GM23248 (cell line): Measurements from ENCODE around the gene WHRN. TPM values are rescaled to one million over a fixed set of nuclear protein-coding genes. Genes with fewer than 3 reads are reported as not detected.

ENCODE experiments used
- DNase-seq: peaks from one replicate; pipeline ENCODE4 v3.0.0-alpha.2; 2015
- H2AFZ ChIP-seq: fragments of 200-600 bp; sonication (generic); 2 replicates; pipeline ENCODE4 v1.6.1; 2016; ENCODE audit warnings: antibody characterized with exemption
- H3F3A ChIP-seq: fragments of 200-600 bp; sonication (generic); 2 replicates; pipeline ENCODE4 v1.6.1; 2016; ENCODE audit warnings: mild to moderate bottlenecking, antibody characterized with exemption, mixed run types; ENCODE audit not compliant: insufficient read depth
- H3K27ac ChIP-seq: fragments of 200-600 bp; sonication (generic); 2 replicates; pipeline ENCODE4 v1.5.1; 2016; ENCODE audit warnings: mild to moderate bottlenecking
- H3K27me3 ChIP-seq: fragments of 200-600 bp; sonication (generic); replicated peaks from 2 replicates; pipeline ENCODE4 v1.6.1; 2016; ENCODE audit warnings: mild to moderate bottlenecking; ENCODE audit not compliant: insufficient read depth
- H3K36me3 ChIP-seq: fragments of 200-600 bp; sonication (generic); 2 replicates; pipeline ENCODE4 v1.6.1; 2016; ENCODE audit warnings: low read depth, mild to moderate bottlenecking
- H3K4me1 ChIP-seq: fragments of 200-600 bp; sonication (generic); 2 replicates; pipeline ENCODE4 v1.6.1; 2016; ENCODE audit warnings: mild to moderate bottlenecking; ENCODE audit not compliant: insufficient read depth
- H3K4me2 ChIP-seq: fragments of 200-600 bp; sonication (generic); one replicate; pipeline ENCODE4 v1.6.1; 2016; ENCODE audit warnings: mild to moderate bottlenecking; ENCODE audit not compliant: unreplicated experiment
- H3K4me3 ChIP-seq: fragments of 200-600 bp; sonication (generic); 2 replicates; pipeline ENCODE4 v1.5.1; 2016; ENCODE audit warnings: mild to moderate bottlenecking
- H3K79me2 ChIP-seq: fragments of 200-600 bp; sonication (generic); 2 replicates; pipeline ENCODE4 v1.6.1; 2016; ENCODE audit warnings: mild to moderate bottlenecking; ENCODE audit not compliant: insufficient read depth
- H3K9ac ChIP-seq: fragments of 200-600 bp; sonication (generic); 2 replicates; pipeline ENCODE4 v1.6.1; 2016; ENCODE audit warnings: mild to moderate bottlenecking
- H3K9me2 ChIP-seq: fragments of 200-600 bp; sonication (generic); 2 replicates; pipeline ENCODE4 v1.6.1; 2016; ENCODE audit warnings: mixed run types, mild to moderate bottlenecking, moderate library complexity; ENCODE audit not compliant: insufficient read depth
- H3K9me3 ChIP-seq: fragments of 200-600 bp; sonication (generic); one replicate; pipeline ENCODE4 v1.6.1; 2017; ENCODE audit warnings: low read depth
- H4K20me1 ChIP-seq: fragments of 200-600 bp; sonication (generic); 2 replicates; pipeline ENCODE4 v1.6.0; 2016; ENCODE audit not compliant: insufficient read depth
- EZH2 ChIP-seq: fragments of 200-600 bp; sonication (generic); IDR thresholded peaks from 2 replicates; pipeline ENCODE4 v1.6.1; 2018; ENCODE audit warnings: antibody characterized with exemption, mild to moderate bottlenecking; ENCODE audit not compliant: insufficient read depth, poor library complexity, severe bottlenecking
- EZH2phosphoT487 ChIP-seq: fragments of 200-600 bp; sonication (generic); IDR thresholded peaks from 2 replicates; pipeline ENCODE4 v1.6.1; 2018; ENCODE audit warnings: antibody characterized with exemption, moderate library complexity, mild to moderate bottlenecking, low read depth; ENCODE audit not compliant: insufficient read depth
- WGBS, 2 experiments: methylation state at CpG; one replicate each; pipeline ENCODE4 v1.1.6; 2015 to 2017; ENCODE audit warnings: low lambda C conversion rate in 2 of 2, low coverage in 1 of 2; ENCODE audit errors: missing lambda C conversion rate in 2 of 2; 5-methylcytosine and 5-hydroxymethylcytosine counted together
- in situ Hi-C: fragments of 300-500 bp; cut with MboI; formaldehyde crosslinking; loops from 2 replicates; pipeline ENCODE4 v1.15.0; 2020
- polyA plus RNA-seq: library from polyadenylated mRNA; unstranded; fragments of >200 nt; fragmentation: Nextera tagmentation; extraction: Ambion mirVana; gene quantifications from 2 replicates; pipeline ENCODE4 v1.2.1, GENCODE V29; 2016
- total RNA-seq: library from RNA; depleted of rRNA; stranded (reverse); fragments of >200 nt; shearing (Covaris generic); gene quantifications from 2 replicates; pipeline ENCODE4 v1.2.3, GENCODE V29; 2014

The WHRN gene
- total and polyA plus RNA-seq, 2 experiments from 2014 or later = 0.76 to 1.5 TPM

DNA sequence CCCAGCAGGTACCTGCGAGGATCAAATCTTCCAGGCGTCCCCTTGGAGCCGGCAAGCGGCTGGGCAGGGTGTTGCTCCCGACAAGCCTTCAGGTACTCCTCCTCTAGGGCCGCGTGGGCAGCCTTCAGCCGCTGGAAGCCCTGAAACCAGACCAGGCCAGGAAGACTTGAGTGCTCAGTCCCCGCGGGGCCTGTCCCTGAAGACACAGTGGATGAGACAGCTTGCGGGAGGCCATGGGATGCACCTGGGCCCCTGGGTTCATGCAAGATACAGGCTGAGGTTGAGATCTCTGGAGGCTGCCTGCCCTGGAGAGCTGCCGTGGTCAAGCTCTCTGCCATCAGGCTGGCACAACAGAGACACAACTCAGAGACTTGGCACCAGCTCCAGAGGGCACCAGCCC is 142.9 kb downstream of the WHRN start:
- DNase-seq = no peak
- H3K9ac ChIP-seq = no peak overlapping the region
- H3F3A ChIP-seq = peaks cover 38% of the 10 kb centered on the region
- no peaks in the 10 kb centered on the region for H4K20me1 ChIP-seq
- no peaks in the 10 kb centered on the region for H3K27me3 ChIP-seq
- H3K79me2 ChIP-seq = no peaks in the 10 kb centered on the region
- TF ChIP-seq EZH2phosphoT487 = no peak
- H3K27ac ChIP-seq = no peak overlapping the region
- H3K4me3 ChIP-seq = no peak overlapping the region
- no peaks in the 10 kb centered on the region for H3K9me3 ChIP-seq
- no peaks in the 10 kb centered on the region for H3K9me2 ChIP-seq
- 87 to 88% methylated on average over 12 of the region's 12 CpGs for WGBS, 2 experiments
- peaks cover 14% of the 10 kb centered on the region; the same call in 1 of the 2 replicates for H3K36me3 ChIP-seq
- H3K4me1 ChIP-seq = peaks cover 38% of the 10 kb centered on the region
- H3K4me2 ChIP-seq = no peak overlapping the region
- in situ Hi-C loops = no loop called here
- no peak overlapping the region for H2AFZ ChIP-seq

DNA sequence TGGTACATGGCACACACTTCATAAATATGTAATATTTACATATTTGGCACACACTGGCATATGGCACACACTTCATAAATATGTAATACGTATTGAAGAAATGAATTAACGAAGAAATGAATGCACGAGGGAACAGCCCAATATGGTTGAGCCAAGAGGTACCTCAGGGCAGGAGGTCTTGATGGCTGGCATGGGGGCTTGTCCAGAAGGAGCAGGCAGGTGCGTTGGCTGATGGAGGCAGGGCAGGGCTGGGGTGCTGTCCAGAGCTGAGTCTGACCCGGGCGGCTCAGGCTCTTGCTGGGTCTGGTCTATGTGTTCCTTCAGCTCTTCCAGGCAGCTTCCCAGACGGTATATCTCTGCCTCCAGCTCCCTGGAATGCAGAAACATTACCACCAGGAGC is 143.7 kb downstream of the WHRN start:
- H3K4me3 ChIP-seq = no peak overlapping the region
- DNase-seq = no peak
- H3K4me1 ChIP-seq = peaks cover 32% of the 10 kb centered on the region
- in situ Hi-C loops = no loop called here
- H3F3A ChIP-seq = peaks cover 30% of the 10 kb centered on the region
- WGBS, 2 experiments = 94 to 96% methylated on average over 7 of the region's 7 CpGs
- H3K9me3 ChIP-seq = no peaks in the 10 kb centered on the region
- TF ChIP-seq EZH2phosphoT487 (no peak), EZH2 (no peak)
- no peaks in the 10 kb centered on the region for H3K79me2 ChIP-seq
- no peak overlapping the region for H3K4me2 ChIP-seq
- peaks cover 14% of the 10 kb centered on the region; the same call in 1 of the 2 replicates for H3K36me3 ChIP-seq
- H4K20me1 ChIP-seq = no peaks in the 10 kb centered on the region
- H3K27me3 ChIP-seq = no peaks in the 10 kb centered on the region
- H3K9ac ChIP-seq = no peak overlapping the region
- H3K27ac ChIP-seq = no peak overlapping the region
- no peaks in the 10 kb centered on the region for H3K9me2 ChIP-seq
- no peak overlapping the region for H2AFZ ChIP-seq

DNA sequence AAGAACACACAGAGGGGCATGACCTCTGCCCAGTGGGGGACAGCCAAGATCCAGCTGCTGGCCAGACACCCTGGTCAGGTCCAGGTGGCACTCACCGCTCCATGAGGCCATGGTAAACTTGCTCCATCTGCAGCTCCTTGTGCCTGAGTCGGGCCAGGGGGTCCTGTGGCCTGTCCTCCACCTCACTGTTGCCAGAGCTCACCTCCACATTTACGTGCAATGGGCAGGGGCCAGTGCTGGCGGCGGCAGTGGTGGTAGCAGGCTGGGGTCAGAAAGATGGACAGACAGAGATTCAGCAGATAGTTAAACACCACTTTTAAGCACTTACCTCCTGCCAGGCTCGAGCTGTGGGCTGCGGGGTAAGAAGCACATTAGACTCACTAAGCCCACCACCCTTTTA is 145.5 kb downstream of the WHRN start:
- in situ Hi-C loops = no loop called here
- DNase-seq = no peak
- Histone ChIP-seq H4K20me1 (no peaks in the 10 kb centered on the region), H3K27me3 (no peaks in the 10 kb centered on the region), H3K9ac (no peak overlapping the region), H3K4me2 (no peak overlapping the region), H3K27ac (no peak overlapping the region), H3K79me2 (no peaks in the 10 kb centered on the region), H3K4me1 (peaks cover 17% of the 10 kb centered on the region), H3K4me3 (no peak overlapping the region), H3K9me3 (no peaks in the 10 kb centered on the region), H2AFZ (no peak overlapping the region), H3K36me3 (peaks cover 17% of the 10 kb centered on the region; the same call in 1 of the 2 replicates), H3F3A (peaks cover 15% of the 10 kb centered on the region), H3K9me2 (no peaks in the 10 kb centered on the region)
- 98 to 99% methylated on average over 7 of the region's 7 CpGs for WGBS, 2 experiments
- TF ChIP-seq EZH2 (no peak), EZH2phosphoT487 (no peak)

GRCh38 chr9:114357911-114358328 is 147.4 kb downstream of the WHRN start:
- WGBS, 2 experiments = 97% methylated on average over 7 to 9 of the region's 9 CpGs
- no peaks in the 10 kb centered on the region for H3K9me2 ChIP-seq
- DNase-seq = no peak

GRCh38 chr9:114357360-114357759 is 147.9 kb downstream of the WHRN start:
- Histone ChIP-seq H3K27ac (no peak overlapping the region), H3K79me2 (no peaks in the 10 kb centered on the region), H4K20me1 (no peaks in the 10 kb centered on the region), H3F3A (no peaks in the 10 kb centered on the region), H3K4me1 (peaks cover 11% of the 10 kb centered on the region), H3K9me3 (no peaks in the 10 kb centered on the region), H3K36me3 (peaks cover 19% of the 10 kb centered on the region; the same call in 1 of the 2 replicates), H3K4me2 (no peak overlapping the region), H3K27me3 (no peaks in the 10 kb centered on the region), H3K9me2 (no peaks in the 10 kb centered on the region), H3K9ac (no peak overlapping the region), H3K4me3 (no peak overlapping the region), H2AFZ (no peak overlapping the region)
- in situ Hi-C loops = no loop called here
- TF ChIP-seq EZH2phosphoT487 (no peak), EZH2 (no peak)
- WGBS, 2 experiments = 75 to 81% methylated on average over 6 of the region's 6 CpGs
- DNase-seq = no peak

More at GRCh38 chr9:114357911-114358328, 147.4 kb downstream of the WHRN start:
- H3K4me3 ChIP-seq = no peak overlapping the region
- peaks cover 11% of the 10 kb centered on the region for H3K4me1 ChIP-seq
- no peaks in the 10 kb centered on the region for H3K27me3 ChIP-seq
- H3F3A ChIP-seq = no peaks in the 10 kb centered on the region
- no peak overlapping the region for H2AFZ ChIP-seq
- no peak overlapping the region for H3K9ac ChIP-seq
- TF ChIP-seq EZH2 (no peak), EZH2phosphoT487 (no peak)
- in situ Hi-C loops = no loop called here
- H3K9me3 ChIP-seq = no peaks in the 10 kb centered on the region
- H3K36me3 ChIP-seq = peaks cover 19% of the 10 kb centered on the region; the same call in 1 of the 2 replicates
- no peaks in the 10 kb centered on the region for H3K79me2 ChIP-seq
- no peak overlapping the region for H3K4me2 ChIP-seq
- H4K20me1 ChIP-seq = no peaks in the 10 kb centered on the region
- H3K27ac ChIP-seq = no peak overlapping the region
